ENCODE results near the gene MEI1. TPM values are rescaled to one million over a fixed set of nuclear protein-coding genes. Genes with fewer than 3 reads are reported as not detected.

MEI1 gene
- total and polyA plus RNA-seq, 2 of the 4 experiments (the other 2 are of a cell fraction) = 0.90 to 2.6 TPM

DNA sequence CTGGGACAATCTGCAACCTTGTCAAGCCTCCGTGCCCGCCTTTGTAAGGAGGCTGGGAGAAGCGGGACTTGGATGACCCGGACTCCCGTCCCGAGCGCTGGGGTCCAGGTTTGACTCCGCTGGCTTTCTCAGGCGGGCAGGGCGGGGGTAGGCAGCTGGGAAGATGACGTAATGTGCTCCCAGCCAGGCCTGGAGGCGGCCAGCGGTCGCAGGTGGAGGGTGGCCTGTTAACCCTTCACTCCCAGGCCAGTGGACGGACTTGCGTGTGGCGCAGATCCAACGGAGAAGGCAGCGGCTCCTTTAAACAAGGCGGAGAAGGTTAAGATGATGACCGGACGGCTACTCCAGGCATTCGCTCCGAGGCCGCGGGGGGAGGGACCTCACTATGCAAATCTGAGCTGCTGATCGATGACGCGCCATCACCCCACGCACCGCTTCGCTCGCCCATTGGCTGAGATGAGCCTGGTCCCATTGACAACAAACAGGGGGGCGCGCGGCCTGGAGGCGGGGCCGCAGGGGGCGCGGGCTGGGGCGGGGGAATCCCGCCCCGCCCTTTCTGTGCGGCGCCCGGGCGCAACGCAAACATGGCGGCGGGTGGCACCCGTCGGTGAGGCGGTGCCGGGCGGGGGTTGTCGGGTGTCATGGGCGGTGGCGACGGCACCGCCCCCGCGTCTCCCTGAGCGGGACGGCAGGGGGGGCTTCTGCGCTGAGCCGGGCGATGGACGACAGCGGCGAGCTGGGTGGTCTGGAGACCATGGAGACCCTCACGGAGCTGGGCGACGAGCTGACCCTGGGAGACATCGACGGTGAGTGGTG is 133.5 kb downstream of the MEI1 start, which contains the start of gene SREBF2:
Gene SREBF2 (plus strand): TSS at position 553 of the 816 bp plus-strand sequence. CDS start 166 bp downstream, at position 719.
- Histone ChIP-seq H3K4me3 (ENCODE audit: insufficient read depth, low read depth, low read length) (peak within 1 kb of the TSS; percentile 83), H2AFZ (replicated peaks; ENCODE audit: low read length, poor library complexity) (peak within 1 kb of the TSS; percentile 97), H3K9ac (ENCODE audit: low read depth, low read length) (peak within 1 kb of the TSS; percentile 71), H4K8ac (ENCODE audit: low read depth in 2 of 2, low read length in 2 of 2) (peak within 1 kb of the TSS in 1 of 2 experiments; percentile 89; a peak in 2 of 4 replicates), H4K20me1 (ENCODE audit: insufficient read depth, low read length) (peaks cover 13% of the 10 kb centered on the region; the same call in 1 of the 2 replicates), H4K91ac (ENCODE audit: insufficient read depth, low read depth, low read length) (peak within 1 kb of the TSS; percentile 75), H2BK20ac (ENCODE audit: low read depth, low read length) (peak within 1 kb of the TSS; percentile 36; the same call in 1 of the 2 replicates), H3K4ac (ENCODE audit: low read depth, low read length) (peak within 1 kb of the TSS; percentile 87), H3K79me1 (ENCODE audit: low read depth in 1 of 2, low read length in 2 of 2) (peaks cover 10 to 39% of the 10 kb centered on the region in 2 experiments; a peak in 3 of 4 replicates), H3K14ac (replicated peaks; ENCODE audit: low read depth, low read length) (peak within 1 kb of the TSS; percentile 77), H4K5ac (ENCODE audit: low read depth, low read length) (peak within 1 kb of the TSS; percentile 21), H2BK5ac (ENCODE audit: low read depth, low read length, poor library complexity, severe bottlenecking) (peak within 1 kb of the TSS; percentile 84), H3K4me1 (ENCODE audit: control insufficient read depth, insufficient read depth, low read length) (no peaks in the 10 kb centered on the region), H3K9me1 (ENCODE audit: insufficient read depth, low read length) (no peaks in the 10 kb centered on the region), H2BK15ac (ENCODE audit: low read depth, low read length) (peak within 1 kb of the TSS; percentile 22; the same call in 1 of the 3 replicates), H3K18ac (ENCODE audit: low read depth, low read length) (peak within 1 kb of the TSS; percentile 49), H3K23ac (ENCODE audit: low read depth, low read length) (peak within 1 kb of the TSS; percentile 77; the same call in 1 of the 2 replicates), H3K27me3 (ENCODE audit: control insufficient read depth, insufficient read depth, low read length) (no peaks in the 10 kb centered on the region), H3K56ac (ENCODE audit: extremely low read depth, insufficient read depth, low read length) (peak within 1 kb of the TSS; percentile 70; the same call in 1 of the 2 replicates), H2AK5ac (ENCODE audit: low read depth, low read length) (peak within 1 kb of the TSS; percentile 72; the same call in 1 of the 2 replicates), H3K4me2 (ENCODE audit: low read depth, low read length) (peak within 1 kb of the TSS; percentile 84), H3K9me3 (ENCODE audit: control insufficient read depth, insufficient read depth, low read length) (no peaks in the 10 kb centered on the region), H2AK9ac (replicated peaks; ENCODE audit: low read depth, low read length, poor library complexity) (peak within 1 kb of the TSS; percentile 98), H2BK120ac (ENCODE audit: low read depth, low read length) (peak within 1 kb of the TSS; percentile 82), H3K36me3 (ENCODE audit: control insufficient read depth, insufficient read depth, low read length) (peaks cover 3% of the 10 kb centered on the region; the same call in 1 of the 2 replicates), H3K27ac (ENCODE audit: insufficient read depth, low read length) (peak within 1 kb of the TSS; percentile 72)
- no TSS peak for BruUV-seq (replicated peaks)
- 0% methylated on average over 46 of the region's 75 CpGs; no CpG with 5 or more reads in 1 of the 2 experiments for WGBS, 2 experiments (ENCODE audit: extremely low coverage in 2 of 2, insufficient read length in 1 of 2)
- dilution Hi-C loops (cut with HindIII; ENCODE audit: low sequenced_read_pairs, unreplicated experiment) = no loop called here
- intact Hi-C loops (cut with micrococcal nuclease) = no loop called here
- peak; percentile 98 for ATAC-seq (ENCODE audit: low read depth)
- POLR2A ChIA-PET (ENCODE audit: unreplicated experiment) = interaction anchor here (0.6 kb wide), 2 partner anchors 19 to 146 kb away, joined by 5 to 6 read pairs; no protein-coding TSS in a partner anchor
- DNase-seq = peak; percentile 99
- CTCF ChIA-PET = interaction anchor here (0.8 kb wide), 1 partner anchor 24 kb away, joined by 3 read pairs; no protein-coding TSS in a partner anchor
- in situ Hi-C loops (cut with MboI; ENCODE audit: low sequenced_read_pairs) = no loop called here
- TF ChIP-seq BHLHE40 (IDR thresholded peaks at IDR 0.05; ENCODE audit: low read depth, low read length) (peak; percentile 5; the same call in 1 of the 2 replicates), CHD1 (IDR thresholded peaks at IDR 0.05; ENCODE audit: low read depth, low read length) (no peak), RFX5 (IDR thresholded peaks at IDR 0.05; ENCODE audit: low read depth, low read length) (peak; percentile 30; the same call in 1 of the 2 replicates), NFE2L2 (IDR thresholded peaks at IDR 0.05; ENCODE audit: low read depth, low read length) (no peak), POLR2A (IDR thresholded peaks at IDR 0.05; ENCODE audit: low read depth, low read length) (peak; percentile 72; the same call in 1 of the 2 replicates), CEBPB (IDR thresholded peaks at IDR 0.05; ENCODE audit: low read depth, low read length) (peak; percentile 75), RAD21 (IDR thresholded peaks at IDR 0.05; ENCODE audit: low read length) (no peak), SMC3 (IDR thresholded peaks at IDR 0.05; ENCODE audit: low read depth, low read length) (no peak), FOS (IDR thresholded peaks at IDR 0.05; ENCODE audit: low read depth, low read length) (peak; percentile 2; the same call in 1 of the 2 replicates), RCOR1 (IDR thresholded peaks at IDR 0.05; ENCODE audit: insufficient replicate concordance, low read length) (no peak), MAZ (IDR thresholded peaks at IDR 0.05; ENCODE audit: borderline replicate concordance, low read depth, low read length) (peak; percentile 78)
- TF ChIP-seq, protein P1, sequence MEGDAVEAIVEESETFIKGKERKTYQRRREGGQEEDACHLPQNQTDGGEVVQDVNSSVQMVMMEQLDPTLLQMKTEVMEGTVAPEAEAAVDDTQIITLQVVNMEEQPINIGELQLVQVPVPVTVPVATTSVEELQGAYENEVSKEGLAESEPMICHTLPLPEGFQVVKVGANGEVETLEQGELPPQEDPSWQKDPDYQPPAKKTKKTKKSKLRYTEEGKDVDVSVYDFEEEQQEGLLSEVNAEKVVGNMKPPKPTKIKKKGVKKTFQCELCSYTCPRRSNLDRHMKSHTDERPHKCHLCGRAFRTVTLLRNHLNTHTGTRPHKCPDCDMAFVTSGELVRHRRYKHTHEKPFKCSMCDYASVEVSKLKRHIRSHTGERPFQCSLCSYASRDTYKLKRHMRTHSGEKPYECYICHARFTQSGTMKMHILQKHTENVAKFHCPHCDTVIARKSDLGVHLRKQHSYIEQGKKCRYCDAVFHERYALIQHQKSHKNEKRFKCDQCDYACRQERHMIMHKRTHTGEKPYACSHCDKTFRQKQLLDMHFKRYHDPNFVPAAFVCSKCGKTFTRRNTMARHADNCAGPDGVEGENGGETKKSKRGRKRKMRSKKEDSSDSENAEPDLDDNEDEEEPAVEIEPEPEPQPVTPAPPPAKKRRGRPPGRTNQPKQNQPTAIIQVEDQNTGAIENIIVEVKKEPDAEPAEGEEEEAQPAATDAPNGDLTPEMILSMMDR (conservative IDR thresholded peaks at IDR 0.05; ENCODE audit: low read depth, low read length) = no peak
- TF ChIP-seq, protein P2, sequence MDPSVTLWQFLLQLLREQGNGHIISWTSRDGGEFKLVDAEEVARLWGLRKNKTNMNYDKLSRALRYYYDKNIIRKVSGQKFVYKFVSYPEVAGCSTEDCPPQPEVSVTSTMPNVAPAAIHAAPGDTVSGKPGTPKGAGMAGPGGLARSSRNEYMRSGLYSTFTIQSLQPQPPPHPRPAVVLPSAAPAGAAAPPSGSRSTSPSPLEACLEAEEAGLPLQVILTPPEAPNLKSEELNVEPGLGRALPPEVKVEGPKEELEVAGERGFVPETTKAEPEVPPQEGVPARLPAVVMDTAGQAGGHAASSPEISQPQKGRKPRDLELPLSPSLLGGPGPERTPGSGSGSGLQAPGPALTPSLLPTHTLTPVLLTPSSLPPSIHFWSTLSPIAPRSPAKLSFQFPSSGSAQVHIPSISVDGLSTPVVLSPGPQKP (IDR thresholded peaks at IDR 0.05; ENCODE audit: borderline replicate concordance, low read depth, low read length) = no peak
